HepG2 (cell line): ENCODE results near the gene AKAP9.

ENCODE experiments used
- EED ChIP-seq: sonication (generic); formaldehyde crosslinking; IDR thresholded peaks from 2 replicates; pipeline ENCODE4 v1.5.0; 2020; ENCODE audit warnings: mild to moderate bottlenecking, missing genetic modification reagents
- PCBP2 ChIP-seq: fragments of 200-400 bp; formaldehyde crosslinking; optimal IDR thresholded peaks from 2 replicates; pipeline ENCODE3; 2018; ENCODE audit warnings: low read length, low read depth; ENCODE audit not compliant: poor library complexity, severe bottlenecking
- TAF15 ChIP-seq: fragments of 200-400 bp; formaldehyde crosslinking; IDR thresholded peaks from one replicate; pipeline ENCODE4 v1.6.1; 2018; ENCODE audit warnings: mild to moderate bottlenecking, low read depth, low read length; ENCODE audit not compliant: poor library complexity, severe bottlenecking

- TF ChIP-seq TAF15 = no peak
- no peak for TF ChIP-seq PCBP2
- no peak for TF ChIP-seq EED (CRISPR knock-in tag)
Measured at GRCh38 chr7:92156990-92157389, 216.3 kb downstream of the AKAP9 start.
